Placental pericyte (primary cell): ENCODE data around the gene HEG1. TPM values are rescaled to one million over a fixed set of nuclear protein-coding genes. Genes with fewer than 3 reads are reported as not detected.

ENCODE experiments used
- small RNA-seq: library from RNA; depleted of rRNA; stranded (forward); fragments of <200 nt; gene quantifications from one replicate; pipeline ENCODE3, GENCODE V24; 2012; ENCODE audit warnings: low replicate concordance
- total RNA-seq: library from RNA; depleted of rRNA; stranded (reverse); fragments of >200 nt; gene quantifications from 2 replicates; pipeline ENCODE4 v1.2.3, GENCODE V29; 2012

Gene HEG1, protein sequence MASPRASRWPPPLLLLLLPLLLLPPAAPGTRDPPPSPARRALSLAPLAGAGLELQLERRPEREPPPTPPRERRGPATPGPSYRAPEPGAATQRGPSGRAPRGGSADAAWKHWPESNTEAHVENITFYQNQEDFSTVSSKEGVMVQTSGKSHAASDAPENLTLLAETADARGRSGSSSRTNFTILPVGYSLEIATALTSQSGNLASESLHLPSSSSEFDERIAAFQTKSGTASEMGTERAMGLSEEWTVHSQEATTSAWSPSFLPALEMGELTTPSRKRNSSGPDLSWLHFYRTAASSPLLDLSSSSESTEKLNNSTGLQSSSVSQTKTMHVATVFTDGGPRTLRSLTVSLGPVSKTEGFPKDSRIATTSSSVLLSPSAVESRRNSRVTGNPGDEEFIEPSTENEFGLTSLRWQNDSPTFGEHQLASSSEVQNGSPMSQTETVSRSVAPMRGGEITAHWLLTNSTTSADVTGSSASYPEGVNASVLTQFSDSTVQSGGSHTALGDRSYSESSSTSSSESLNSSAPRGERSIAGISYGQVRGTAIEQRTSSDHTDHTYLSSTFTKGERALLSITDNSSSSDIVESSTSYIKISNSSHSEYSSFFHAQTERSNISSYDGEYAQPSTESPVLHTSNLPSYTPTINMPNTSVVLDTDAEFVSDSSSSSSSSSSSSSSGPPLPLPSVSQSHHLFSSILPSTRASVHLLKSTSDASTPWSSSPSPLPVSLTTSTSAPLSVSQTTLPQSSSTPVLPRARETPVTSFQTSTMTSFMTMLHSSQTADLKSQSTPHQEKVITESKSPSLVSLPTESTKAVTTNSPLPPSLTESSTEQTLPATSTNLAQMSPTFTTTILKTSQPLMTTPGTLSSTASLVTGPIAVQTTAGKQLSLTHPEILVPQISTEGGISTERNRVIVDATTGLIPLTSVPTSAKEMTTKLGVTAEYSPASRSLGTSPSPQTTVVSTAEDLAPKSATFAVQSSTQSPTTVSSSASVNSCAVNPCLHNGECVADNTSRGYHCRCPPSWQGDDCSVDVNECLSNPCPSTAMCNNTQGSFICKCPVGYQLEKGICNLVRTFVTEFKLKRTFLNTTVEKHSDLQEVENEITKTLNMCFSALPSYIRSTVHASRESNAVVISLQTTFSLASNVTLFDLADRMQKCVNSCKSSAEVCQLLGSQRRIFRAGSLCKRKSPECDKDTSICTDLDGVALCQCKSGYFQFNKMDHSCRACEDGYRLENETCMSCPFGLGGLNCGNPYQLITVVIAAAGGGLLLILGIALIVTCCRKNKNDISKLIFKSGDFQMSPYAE (N-terminal part only)
- total RNA-seq: 93.2 and 370 TPM in 2 replicates

DNA sequence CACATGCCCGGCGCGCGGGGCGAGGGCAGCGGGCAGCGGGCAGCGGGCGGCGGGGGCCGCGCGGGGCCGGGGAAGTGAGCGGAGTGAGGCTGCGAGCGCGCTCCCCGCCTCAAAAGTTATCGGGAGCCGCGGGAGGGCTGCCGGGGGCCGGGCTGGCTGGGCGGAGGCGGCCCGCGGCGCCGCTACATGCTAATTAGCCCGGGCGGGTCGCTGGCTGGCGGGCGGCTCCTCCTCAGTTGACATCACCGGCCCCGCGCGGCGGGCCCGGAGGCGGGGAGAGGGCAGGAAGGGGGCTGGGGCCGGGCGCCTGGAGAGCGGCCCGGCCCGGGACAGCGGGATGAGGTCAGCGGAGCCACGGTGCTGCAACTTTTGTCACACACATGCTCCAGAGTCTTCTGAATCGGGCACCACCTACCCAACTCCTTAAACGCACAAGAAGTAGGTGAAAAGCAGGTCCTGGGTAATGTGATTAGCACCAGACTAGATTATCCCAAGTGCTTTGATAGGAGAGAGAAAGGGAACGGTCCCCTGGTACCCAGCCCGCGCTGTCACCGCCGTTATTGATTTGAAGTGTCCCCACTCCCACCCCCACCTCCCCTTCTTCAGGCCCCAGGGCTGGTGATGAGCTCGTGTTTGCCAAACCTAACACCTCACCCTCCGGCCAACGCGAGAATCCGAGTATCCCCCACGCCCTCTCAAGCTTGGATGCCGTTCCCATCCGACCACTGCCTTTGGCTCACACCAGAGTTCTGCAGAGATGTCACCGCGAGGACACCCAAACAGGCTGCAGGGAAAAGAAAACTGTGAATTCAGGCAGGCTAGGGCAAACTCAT, at the start of gene HEG1:
HEG1 (minus strand) TSS at position 85 of the 833 bp plus-strand sequence. CDS start 107 bp downstream, outside the sequence.

GRCh38 chr3:124934577-124934976, 121.2 kb downstream of the HEG1 start, which contains the start of gene MUC13:
TSS of gene MUC13 (minus strand) at chr3:124934751. CDS start at chr3:124934712, 39 bp downstream.

Small RNA genes within 50 kb of the gene (small RNA-seq; reads per million reads assigned to genes)
- gene RNA5SP137: not detected

Other genes with a start within 250 kb of the HEG1 start
- 247 and 383 TPM in 2 replicates for gene ITGB5, start 168.6 kb downstream of the HEG1 start, total RNA-seq
- gene MUC13, start 121.2 kb downstream of the HEG1 start, total RNA-seq: not detected in 2 replicates
- 11.2 and 184 TPM in 2 replicates for gene SLC12A8, start 156.8 kb upstream of the HEG1 start, total RNA-seq